ENCODE results near the gene SGCD. TPM values are rescaled to one million over a fixed set of nuclear protein-coding genes. Genes with fewer than 3 reads are reported as not detected.

The SGCD gene
- total and polyA plus RNA-seq, 2 experiments from 2014 or later = 0.77 to 1.3 TPM

DNA sequence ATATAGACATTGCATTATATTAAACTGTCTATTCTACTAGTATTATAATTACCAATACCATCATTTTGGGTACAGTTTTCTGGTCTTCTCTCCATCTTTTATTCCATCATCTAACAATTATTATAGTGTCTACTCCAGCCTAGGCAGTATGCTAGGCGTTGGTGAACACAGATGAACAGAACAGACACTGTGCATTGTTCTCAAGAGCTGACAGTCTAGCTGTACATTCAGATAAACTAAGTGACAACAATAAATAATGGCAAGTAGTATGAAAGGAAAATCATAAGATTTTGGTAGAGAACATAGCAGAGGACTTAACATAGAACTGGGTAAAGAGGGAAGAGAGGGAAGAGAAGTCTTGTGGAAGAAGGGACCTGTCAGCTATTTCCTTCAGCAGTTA, 12.5 kb upstream of the SGCD start:
- Histone ChIP-seq H3K27me3 (no peaks in the 10 kb centered on the region), H3K4me1 (ENCODE audit: low read depth) (no peaks in the 10 kb centered on the region), H3K36me3 (no peaks in the 10 kb centered on the region), H3K9me3 (ENCODE audit: low read depth) (no peaks in the 10 kb centered on the region), H3K4me3 (no peak overlapping the region), H3K27ac (no peak overlapping the region)
- TF ChIP-seq, protein P1, sequence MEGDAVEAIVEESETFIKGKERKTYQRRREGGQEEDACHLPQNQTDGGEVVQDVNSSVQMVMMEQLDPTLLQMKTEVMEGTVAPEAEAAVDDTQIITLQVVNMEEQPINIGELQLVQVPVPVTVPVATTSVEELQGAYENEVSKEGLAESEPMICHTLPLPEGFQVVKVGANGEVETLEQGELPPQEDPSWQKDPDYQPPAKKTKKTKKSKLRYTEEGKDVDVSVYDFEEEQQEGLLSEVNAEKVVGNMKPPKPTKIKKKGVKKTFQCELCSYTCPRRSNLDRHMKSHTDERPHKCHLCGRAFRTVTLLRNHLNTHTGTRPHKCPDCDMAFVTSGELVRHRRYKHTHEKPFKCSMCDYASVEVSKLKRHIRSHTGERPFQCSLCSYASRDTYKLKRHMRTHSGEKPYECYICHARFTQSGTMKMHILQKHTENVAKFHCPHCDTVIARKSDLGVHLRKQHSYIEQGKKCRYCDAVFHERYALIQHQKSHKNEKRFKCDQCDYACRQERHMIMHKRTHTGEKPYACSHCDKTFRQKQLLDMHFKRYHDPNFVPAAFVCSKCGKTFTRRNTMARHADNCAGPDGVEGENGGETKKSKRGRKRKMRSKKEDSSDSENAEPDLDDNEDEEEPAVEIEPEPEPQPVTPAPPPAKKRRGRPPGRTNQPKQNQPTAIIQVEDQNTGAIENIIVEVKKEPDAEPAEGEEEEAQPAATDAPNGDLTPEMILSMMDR (IDR thresholded peaks at IDR 0.05; ENCODE audit: low read depth, low read length) = no peak
- DNase-seq (ENCODE audit: low read depth in 1 of 2, low spot score in 1 of 2) = no peak

- Histone ChIP-seq H3K36me3 (no peaks in the 10 kb centered on the region), H3K4me3 (no peak overlapping the region), H3K27me3 (no peaks in the 10 kb centered on the region), H3K4me1 (ENCODE audit: low read depth) (peaks cover 16% of the 10 kb centered on the region), H3K9me3 (ENCODE audit: low read depth) (no peaks in the 10 kb centered on the region), H3K27ac (no peak overlapping the region)
- DNase-seq (ENCODE audit: low read depth in 1 of 2, low spot score in 1 of 2) = no peak
- TF ChIP-seq, protein P1 (IDR thresholded peaks at IDR 0.05; ENCODE audit: low read depth, low read length) = no peak
Measured at GRCh38 chr5:156322666-156323065, 4.3 kb upstream of the SGCD start.

- Histone ChIP-seq H3K36me3 (no peaks in the 10 kb centered on the region), H3K4me1 (ENCODE audit: low read depth) (peaks cover 29% of the 10 kb centered on the region), H3K27ac (peak overlapping the region; percentile 69), H3K27me3 (no peaks in the 10 kb centered on the region), H3K9me3 (ENCODE audit: low read depth) (no peaks in the 10 kb centered on the region), H3K4me3 (no peak overlapping the region)
- peak in 1 of 2 donors; percentile 50 for DNase-seq (ENCODE audit: low read depth in 1 of 2, low spot score in 1 of 2)
- TF ChIP-seq, protein P1 (IDR thresholded peaks at IDR 0.05; ENCODE audit: low read depth, low read length) = no peak
Measured at GRCh38 chr5:156327296-156327695, 332 bp downstream of the SGCD start.

GRCh38 chr5:156328161-156328560, 1.2 kb downstream of the SGCD start:
- H3K9me3 ChIP-seq (ENCODE audit: low read depth) = no peaks in the 10 kb centered on the region
- H3K27ac ChIP-seq = no peak overlapping the region
- no peaks in the 10 kb centered on the region for H3K36me3 ChIP-seq
- no peak for DNase-seq (ENCODE audit: low read depth in 1 of 2, low spot score in 1 of 2)
- peaks cover 29% of the 10 kb centered on the region for H3K4me1 ChIP-seq (ENCODE audit: low read depth)
- H3K27me3 ChIP-seq = no peaks in the 10 kb centered on the region
- H3K4me3 ChIP-seq = no peak overlapping the region
- TF ChIP-seq, protein P1 (IDR thresholded peaks at IDR 0.05; ENCODE audit: low read depth, low read length) = no peak

GRCh38 chr5:156328766-156329165, 1.8 kb downstream of the SGCD start:
- no peaks in the 10 kb centered on the region for H3K27me3 ChIP-seq
- DNase-seq (ENCODE audit: low read depth in 1 of 2, low spot score in 1 of 2) = no peak
- TF ChIP-seq, protein P1 (IDR thresholded peaks at IDR 0.05; ENCODE audit: low read depth, low read length) = no peak
- H3K27ac ChIP-seq = no peak overlapping the region
- H3K9me3 ChIP-seq (ENCODE audit: low read depth) = no peaks in the 10 kb centered on the region
- peaks cover 29% of the 10 kb centered on the region for H3K4me1 ChIP-seq (ENCODE audit: low read depth)
- H3K36me3 ChIP-seq = no peaks in the 10 kb centered on the region
- no peak overlapping the region for H3K4me3 ChIP-seq

- Histone ChIP-seq H3K4me1 (ENCODE audit: low read depth) (peaks cover 29% of the 10 kb centered on the region), H3K9me3 (ENCODE audit: low read depth) (no peaks in the 10 kb centered on the region), H3K27ac (no peak overlapping the region), H3K4me3 (no peak overlapping the region), H3K27me3 (no peaks in the 10 kb centered on the region), H3K36me3 (no peaks in the 10 kb centered on the region)
- TF ChIP-seq, protein P1 (IDR thresholded peaks at IDR 0.05; ENCODE audit: low read depth, low read length) = no peak
- DNase-seq (ENCODE audit: low read depth in 1 of 2, low spot score in 1 of 2) = no peak
Measured at GRCh38 chr5:156329171-156329611, 2.2 kb downstream of the SGCD start.
